Fibroblast of skin of back (primary cell): ENCODE data around the gene IPO8.
"Not testable (repeated sequence)": the region's sequence is repeated elsewhere in the genome, so short reads cannot be mapped to it uniquely, and the experiment has no call there.

Source experiments
- DNase-seq: peaks from one replicate; pipeline ENCODE4 v3.0.0-alpha.2; 2013

IPO8 gene

DNA sequence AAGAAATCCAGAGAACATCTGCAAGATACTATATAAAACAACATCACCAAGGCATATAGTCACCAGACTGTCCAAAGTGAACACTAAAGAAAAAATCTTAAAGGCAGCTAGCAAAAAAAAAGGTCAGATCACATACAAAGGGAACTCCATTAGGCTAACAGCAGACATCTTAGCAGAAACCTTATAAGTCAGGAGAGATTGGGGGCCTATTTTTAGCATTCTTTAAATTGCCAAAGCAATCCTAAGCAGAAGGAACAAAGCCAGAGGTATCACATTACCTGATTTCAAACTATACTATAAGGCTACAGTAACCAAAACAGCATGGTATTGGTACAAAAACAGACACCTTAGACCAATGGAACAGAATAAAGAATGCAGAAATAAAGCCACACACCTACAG is 92.5 kb downstream of the IPO8 start:
- no peak for DNase-seq

DNA sequence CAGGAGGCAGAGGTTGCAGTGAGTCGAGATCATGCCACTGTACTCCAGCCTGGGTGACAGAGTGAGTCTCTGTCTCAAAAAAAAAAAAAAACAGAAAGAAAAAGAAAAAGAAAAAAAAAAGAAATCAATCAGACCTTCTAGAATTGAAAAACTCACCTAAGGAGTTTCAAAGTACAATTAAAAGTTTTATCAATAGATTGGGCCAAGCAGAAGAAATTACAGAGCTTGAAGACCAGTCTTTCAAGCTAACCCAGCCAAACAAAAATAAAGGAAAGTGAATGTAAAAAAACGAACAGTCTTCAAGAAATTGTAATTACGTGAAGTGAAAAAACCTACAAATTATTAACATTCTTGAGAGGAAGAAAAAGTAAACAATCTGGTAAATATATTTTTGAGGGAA is 93.0 kb downstream of the IPO8 start:
- DNase-seq, result no peak

DNA sequence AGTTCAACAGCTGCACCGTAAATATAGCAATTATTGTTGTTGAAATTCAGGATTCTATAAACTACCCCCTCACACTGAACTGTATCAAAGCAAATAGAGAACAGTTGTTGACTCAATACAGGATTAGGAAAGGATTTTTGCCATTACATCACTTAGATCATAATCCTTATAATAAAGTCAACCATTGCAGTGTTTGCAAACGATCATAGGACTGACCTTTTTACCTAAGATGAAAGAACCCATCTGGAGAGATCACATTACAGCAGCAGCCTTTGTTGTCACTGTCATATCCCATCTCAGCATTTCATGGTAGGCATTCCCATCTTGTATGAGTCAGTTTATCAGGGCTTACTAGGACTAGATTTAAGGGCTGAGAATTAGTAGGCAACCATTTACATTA is 96.1 kb downstream of the IPO8 start:
- no peak for DNase-seq

DNA sequence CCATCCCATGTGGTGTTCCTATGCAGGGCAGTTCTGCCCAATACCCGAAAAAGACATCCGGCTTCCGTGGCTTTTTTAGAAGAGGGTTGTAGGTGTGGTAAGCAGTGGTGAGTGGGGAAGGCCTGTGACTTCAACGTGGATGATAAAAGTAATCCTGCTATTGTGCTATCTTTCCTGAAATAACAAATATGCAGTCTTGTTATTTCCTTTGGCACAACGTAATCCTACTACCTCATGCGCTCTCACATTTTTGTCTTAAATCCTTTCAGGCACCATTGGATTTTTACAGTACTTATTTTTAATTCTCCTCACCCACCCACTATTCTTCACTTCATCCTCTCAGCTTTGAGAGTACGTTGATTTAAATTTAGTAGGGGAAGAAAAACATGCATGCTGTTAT is 96.8 kb downstream of the IPO8 start:
- DNase-seq, result no peak

DNA sequence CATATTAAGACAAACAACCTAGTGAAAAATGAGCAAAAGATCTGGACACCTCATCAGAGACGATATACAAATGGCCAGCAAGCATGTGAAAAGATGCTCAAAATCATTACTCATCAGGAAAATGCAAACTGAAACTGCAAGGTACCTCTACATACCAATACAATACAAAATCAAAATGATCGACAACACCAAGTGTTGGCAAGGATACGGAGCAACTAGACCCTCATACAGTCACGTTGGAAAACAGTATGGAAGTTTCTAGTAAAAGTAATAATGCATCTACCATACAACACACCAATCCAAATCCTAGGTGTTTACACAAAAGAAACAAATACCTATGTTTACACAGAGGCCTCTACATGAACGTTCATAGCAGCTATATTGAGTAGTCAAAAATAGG is 99.9 kb downstream of the IPO8 start:
- DNase-seq, result no peak

DNA sequence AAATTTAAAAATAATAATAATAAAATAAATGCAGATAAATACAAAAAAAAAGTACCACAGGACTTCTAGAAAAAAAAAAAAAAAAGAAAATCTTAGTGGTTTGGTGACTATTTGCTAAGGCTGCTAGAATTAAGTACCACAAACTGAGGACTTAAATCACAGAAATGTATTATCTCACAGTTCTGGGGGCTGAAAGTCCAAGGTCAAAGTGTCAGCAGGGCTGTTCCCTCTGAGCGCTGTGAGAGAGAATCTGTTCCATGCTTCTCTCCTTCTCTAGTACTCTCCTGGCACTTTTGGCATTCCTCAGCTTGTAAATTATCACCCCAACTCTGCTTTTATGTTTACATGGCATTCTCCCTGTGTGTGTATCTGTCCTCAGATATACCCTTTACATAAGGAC is 101.2 kb downstream of the IPO8 start:
- DNase-seq, result no peak

DNA sequence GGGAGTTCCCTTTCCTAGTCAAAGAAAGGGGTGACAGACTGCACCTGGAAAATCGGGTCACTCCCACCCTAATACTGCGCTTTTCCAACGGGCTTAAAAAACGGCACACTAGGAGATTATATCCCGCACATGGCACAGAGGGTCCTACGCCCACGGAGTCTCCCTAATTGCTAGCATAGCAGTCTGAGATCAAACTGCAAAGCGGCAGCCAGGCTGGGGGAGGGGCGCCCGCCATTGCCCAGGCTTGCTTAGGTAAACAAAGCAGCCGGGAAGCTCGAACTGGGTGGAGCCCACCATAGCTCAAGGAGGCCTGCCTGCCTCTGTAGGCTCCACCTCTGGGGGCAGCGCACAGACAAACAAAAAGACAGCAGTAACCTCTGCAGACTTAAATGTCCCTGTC is 107.1 kb downstream of the IPO8 start:
- DNase-seq, result not testable (repeated sequence)

DNA sequence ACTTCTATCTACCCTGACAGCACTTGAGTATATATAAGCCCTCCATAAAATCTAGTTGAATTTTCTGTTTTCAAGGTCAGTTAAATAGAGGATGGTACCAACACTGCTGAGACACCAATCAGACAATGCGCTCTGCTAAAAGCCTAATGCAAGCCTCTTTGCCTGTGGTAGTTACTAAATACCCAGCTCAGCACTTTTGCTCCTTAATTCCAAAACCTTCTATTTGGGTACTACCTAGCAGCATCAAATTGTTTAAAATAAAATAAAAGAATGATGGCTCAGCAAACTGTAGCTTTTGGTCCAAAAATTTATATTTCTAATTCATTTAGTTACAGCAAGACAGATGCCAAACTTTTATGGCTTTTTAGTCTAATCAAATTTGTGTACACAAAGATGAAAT is 107.9 kb downstream of the IPO8 start:
- no peak for DNase-seq

DNA sequence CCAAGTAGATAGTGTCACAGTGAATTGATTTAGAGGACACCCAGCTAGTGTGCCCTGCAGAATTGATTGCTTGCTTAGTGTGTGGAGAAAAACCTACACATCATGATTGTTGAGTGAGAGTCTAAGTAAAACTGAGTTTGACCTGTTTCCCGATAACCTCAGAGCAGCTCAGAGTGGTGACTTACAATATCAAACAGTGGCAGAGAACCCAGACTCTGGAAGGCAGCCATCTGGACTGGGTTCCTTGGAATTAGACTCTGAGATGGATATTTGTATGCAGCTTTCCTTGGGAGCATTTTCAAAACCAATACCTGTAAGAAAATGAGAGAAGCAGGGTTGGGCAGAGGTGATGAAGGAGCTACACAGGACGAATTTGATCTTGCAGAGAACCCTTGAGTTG is 109.8 kb downstream of the IPO8 start:
- DNase-seq, result no peak

DNA sequence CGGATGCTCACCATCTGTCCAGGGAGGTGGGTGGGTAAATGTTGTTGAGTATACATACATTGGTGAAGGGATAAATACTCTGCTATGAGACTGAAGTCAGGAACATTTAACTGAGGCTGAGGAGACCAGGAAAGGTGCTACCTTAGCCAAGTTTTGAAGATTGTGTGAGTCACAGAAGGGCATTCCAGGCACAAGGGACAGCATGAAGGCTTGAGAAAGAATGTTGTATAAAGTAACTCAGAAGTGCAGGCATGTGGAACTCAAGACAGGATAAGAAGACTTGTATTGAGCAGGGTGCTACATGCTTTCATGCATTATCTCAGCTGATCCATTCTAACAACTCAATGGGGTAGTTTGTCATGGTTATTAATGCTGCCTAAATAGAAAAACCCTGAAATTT is 112.7 kb downstream of the IPO8 start:
- no peak for DNase-seq

DNA sequence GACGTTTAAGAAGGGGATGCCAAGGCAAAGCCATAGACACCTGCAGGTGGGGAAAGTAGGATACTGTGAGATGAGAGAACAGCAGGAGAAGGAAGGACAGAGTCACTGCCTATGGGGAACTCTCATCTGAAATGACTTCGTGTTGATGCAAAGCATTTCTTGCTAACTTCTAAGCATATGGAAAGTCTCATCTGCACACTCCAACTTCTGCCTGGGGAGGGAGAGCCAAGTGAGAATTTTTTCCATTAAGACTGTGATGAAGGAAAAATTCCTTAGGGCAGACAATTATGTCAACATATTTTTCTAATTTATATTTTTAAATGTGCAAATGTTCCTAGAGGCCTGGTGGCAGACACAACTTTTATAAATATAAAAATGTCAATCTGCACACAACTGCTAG is 115.3 kb downstream of the IPO8 start:
- no peak for DNase-seq
